Liver (tissue), 3 donors: ENCODE data around the gene VARS1.

Experiments used
- ATF3 ChIP-seq: IDR thresholded peaks from 2 replicates; pipeline ENCODE4 v1.6.1; 2016; ENCODE audit warnings: antibody characterized with exemption
- CTCF ChIP-seq: fragments of 150-350 bp; IDR thresholded peaks from 2 replicates; pipeline ENCODE4 v1.5.1; 2017; ENCODE audit warnings: improper control_type of control experiment, low read depth, low read length; ENCODE audit not compliant: missing input control
- MAX ChIP-seq: IDR thresholded peaks from 2 replicates; pipeline ENCODE4 v1.6.1; 2016; ENCODE audit warnings: antibody characterized with exemption
- REST ChIP-seq: IDR thresholded peaks from 2 replicates; pipeline ENCODE4 v1.6.1; 2016; ENCODE audit warnings: antibody characterized with exemption, mild to moderate bottlenecking
- donor health status: healthy.
- donor health status: healthy.

DNA sequence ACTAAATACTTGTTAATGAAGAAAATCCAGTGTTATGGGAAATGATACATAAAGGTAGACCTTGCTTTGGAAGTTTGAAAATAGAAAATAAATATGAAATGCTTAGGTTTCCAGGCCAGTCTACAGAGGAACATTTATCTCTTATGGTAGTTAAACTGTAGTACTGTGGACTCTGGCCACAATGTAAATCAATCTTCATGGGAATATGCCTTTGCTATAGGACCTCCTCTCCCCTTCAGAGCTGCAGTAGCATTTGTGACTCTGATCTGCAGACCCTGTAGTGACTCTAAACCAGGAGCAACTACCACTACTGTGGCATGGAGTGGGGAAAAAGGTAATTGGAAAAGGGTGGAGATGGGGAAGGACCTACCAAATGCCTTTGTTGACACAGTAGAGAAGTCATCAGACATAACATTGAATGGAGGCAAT, 24.3 kb upstream of the VARS1 start:
- no peak for TF ChIP-seq MAX
- TF ChIP-seq CTCF = no peak
- no peak for TF ChIP-seq ATF3
- TF ChIP-seq REST = no peak
